Muscle layer of colon (tissue), 2 donors: ENCODE measurements around the gene MYL2.
"Not testable (repeated sequence)": the region's sequence is repeated elsewhere in the genome, so short reads cannot be mapped to it uniquely, and the experiment has no call there.

Experiments
- H3K27ac ChIP-seq: one replicate; pipeline ENCODE4 v1.7.0; 2013; ENCODE audit warnings: low read depth, mild to moderate bottlenecking, low read length, moderate library complexity
- H3K27me3 ChIP-seq, 2 donors: one replicate each; pipeline ENCODE4 v1.7.0; 2013; ENCODE audit warnings: low read length in 2 of 2, mild to moderate bottlenecking in 2 of 2; ENCODE audit not compliant: insufficient read depth in 2 of 2, control insufficient read depth in 1 of 2
- H3K36me3 ChIP-seq: one replicate; pipeline ENCODE4 v1.7.0; 2013; ENCODE audit warnings: mild to moderate bottlenecking, low read length; ENCODE audit not compliant: insufficient read depth
- H3K4me1 ChIP-seq: one replicate; pipeline ENCODE4 v1.7.0; 2013; ENCODE audit warnings: mild to moderate bottlenecking, low read length; ENCODE audit not compliant: insufficient read depth
- H3K4me3 ChIP-seq, 2 donors: one replicate each; pipeline ENCODE4 v1.7.0; 2013; ENCODE audit warnings: low read length in 2 of 2, low read depth in 1 of 2, mild to moderate bottlenecking in 1 of 2, moderate library complexity in 1 of 2
- H3K9ac ChIP-seq: one replicate; pipeline ENCODE4 v1.7.0; 2013; ENCODE audit warnings: low read length
- H3K9me3 ChIP-seq: one replicate; pipeline ENCODE4 v1.7.0; 2013; ENCODE audit warnings: mild to moderate bottlenecking, low read length
- donor health status: abdominal sarcoma.
- donor health status: Adenocarcinoma of cecum.

Gene MYL2

GRCh38 chr12:110920324-110920910 lies at the start of gene MYL2:
MYL2 (minus strand) TSS chr12:110920579; CDS start chr12:110920529, 50 bp downstream.
- Histone ChIP-seq H3K9me3 (no peaks in the 10 kb centered on the region), H3K4me3 (no peak within 1 kb of the TSS), H3K9ac (no peak within 1 kb of the TSS), H3K4me1 (no peaks in the 10 kb centered on the region), H3K27me3 (peaks cover 0 to 6% of the 10 kb centered on the region in 2 donors), H3K36me3 (no peaks in the 10 kb centered on the region), H3K27ac (no peak within 1 kb of the TSS)

- Histone ChIP-seq H3K9me3 (peaks cover under 1% of the 10 kb centered on the region), H3K27ac (no peak overlapping the region), H3K4me3 (no peak overlapping the region), H3K4me1 (no peaks in the 10 kb centered on the region), H3K36me3 (no peaks in the 10 kb centered on the region), H3K27me3 (no peaks in the 10 kb centered on the region), H3K9ac (no peak overlapping the region)
Observed at GRCh38 chr12:110966081-110966760, 45.8 kb upstream of the MYL2 start.

- H3K4me1 ChIP-seq: no peaks in the 10 kb centered on the region
- H3K27ac ChIP-seq: no peak overlapping the region
- no peaks in the 10 kb centered on the region for H3K36me3 ChIP-seq
- no peaks in the 10 kb centered on the region for H3K27me3 ChIP-seq
- no peak overlapping the region for H3K4me3 ChIP-seq
- H3K9me3 ChIP-seq: no peaks in the 10 kb centered on the region
- no peak overlapping the region for H3K9ac ChIP-seq
Observed at GRCh38 chr12:110965574-110965973, 45.2 kb upstream of the MYL2 start.

GRCh38 chr12:110960795-110961194 lies 40.4 kb upstream of the MYL2 start:
- no peaks in the 10 kb centered on the region for H3K36me3 ChIP-seq
- H3K27me3 ChIP-seq: no peaks in the 10 kb centered on the region
- H3K4me3 ChIP-seq: no peak overlapping the region
- no peaks in the 10 kb centered on the region for H3K4me1 ChIP-seq
- no peak overlapping the region for H3K9ac ChIP-seq
- no peak overlapping the region for H3K27ac ChIP-seq
- H3K9me3 ChIP-seq: no peaks in the 10 kb centered on the region

- H3K9ac ChIP-seq: no peak overlapping the region
- H3K27ac ChIP-seq: no peak overlapping the region
- no peaks in the 10 kb centered on the region for H3K27me3 ChIP-seq
- H3K9me3 ChIP-seq: no peaks in the 10 kb centered on the region
- H3K36me3 ChIP-seq: no peaks in the 10 kb centered on the region
- no peak overlapping the region for H3K4me3 ChIP-seq
- H3K4me1 ChIP-seq: no peaks in the 10 kb centered on the region
Observed at GRCh38 chr12:110957652-110958051, 37.3 kb upstream of the MYL2 start.

GRCh38 chr12:110957159-110957558 lies 36.8 kb upstream of the MYL2 start:
- Histone ChIP-seq H3K36me3 (no peaks in the 10 kb centered on the region), H3K9me3 (no peaks in the 10 kb centered on the region), H3K27ac (no peak overlapping the region), H3K4me1 (no peaks in the 10 kb centered on the region), H3K27me3 (no peaks in the 10 kb centered on the region), H3K9ac (no peak overlapping the region), H3K4me3 (no peak overlapping the region)

GRCh38 chr12:110950867-110951266 lies 30.5 kb upstream of the MYL2 start:
- H3K9ac ChIP-seq, H3K4me3 ChIP-seq, H3K36me3 ChIP-seq, H3K27ac ChIP-seq, H3K9me3 ChIP-seq, H3K4me1 ChIP-seq, H3K27me3 ChIP-seq: not testable (repeated sequence)

GRCh38 chr12:110950466-110950865 lies 30.1 kb upstream of the MYL2 start:
- not testable (repeated sequence) for H3K4me3 ChIP-seq, H3K27me3 ChIP-seq, H3K9me3 ChIP-seq, H3K36me3 ChIP-seq, H3K9ac ChIP-seq, H3K27ac ChIP-seq, H3K4me1 ChIP-seq

- Histone ChIP-seq H3K4me3 (no peak overlapping the region), H3K27me3 (no peaks in the 10 kb centered on the region), H3K36me3 (no peaks in the 10 kb centered on the region), H3K9ac (no peak overlapping the region), H3K4me1 (no peaks in the 10 kb centered on the region), H3K27ac (no peak overlapping the region), H3K9me3 (peaks cover 10% of the 10 kb centered on the region)
Observed at GRCh38 chr12:110948041-110948440, 27.7 kb upstream of the MYL2 start.

- H3K9me3 ChIP-seq: peaks cover 10% of the 10 kb centered on the region
- H3K4me1 ChIP-seq: no peaks in the 10 kb centered on the region
- H3K4me3 ChIP-seq: no peak overlapping the region
- H3K36me3 ChIP-seq: no peaks in the 10 kb centered on the region
- H3K9ac ChIP-seq: no peak overlapping the region
- H3K27ac ChIP-seq: no peak overlapping the region
- H3K27me3 ChIP-seq: peaks cover 0 to 4% of the 10 kb centered on the region in 2 donors
Observed at GRCh38 chr12:110943373-110943772, 23.0 kb upstream of the MYL2 start.

- Histone ChIP-seq H3K4me1 (no peaks in the 10 kb centered on the region), H3K9me3 (peaks cover 9% of the 10 kb centered on the region), H3K36me3 (no peaks in the 10 kb centered on the region), H3K27me3 (peaks cover 0 to 12% of the 10 kb centered on the region in 2 donors), H3K9ac (no peak overlapping the region), H3K27ac (no peak overlapping the region), H3K4me3 (no peak overlapping the region)
Observed at GRCh38 chr12:110941391-110941790, 21.0 kb upstream of the MYL2 start.

GRCh38 chr12:110940933-110941332 lies 20.6 kb upstream of the MYL2 start:
- Histone ChIP-seq H3K9ac (no peak overlapping the region), H3K27me3 (peaks cover 0 to 12% of the 10 kb centered on the region in 2 donors), H3K36me3 (no peaks in the 10 kb centered on the region), H3K4me3 (no peak overlapping the region), H3K4me1 (no peaks in the 10 kb centered on the region), H3K27ac (no peak overlapping the region), H3K9me3 (peaks cover 5% of the 10 kb centered on the region)
